Loucy (cell line): ENCODE results near the gene PRDM11.
"Not testable (repeated sequence)": the region's sequence is repeated elsewhere in the genome, so short reads cannot be mapped to it uniquely, and the experiment has no call there.

ENCODE experiments used
- H2AFZ ChIP-seq: fragments of 200-600 bp; sonication (generic); 2 replicates; pipeline ENCODE4 v1.6.0; 2016; ENCODE audit warnings: antibody characterized with exemption, mild to moderate bottlenecking, low read length, moderate library complexity
- H3F3A ChIP-seq: fragments of 200-600 bp; 2 replicates; pipeline ENCODE4 v1.6.0; 2016; ENCODE audit warnings: antibody characterized with exemption, low read depth, mild to moderate bottlenecking
- H3K27me3 ChIP-seq: fragments of 200-600 bp; sonication (generic); 2 replicates; pipeline ENCODE4 v1.6.1; 2014; ENCODE audit warnings: low read length, mild to moderate bottlenecking; ENCODE audit not compliant: insufficient read depth, poor library complexity, severe bottlenecking
- H3K36me3 ChIP-seq: fragments of 200-600 bp; sonication (generic); 2 replicates; pipeline ENCODE4 v1.6.1; 2016; ENCODE audit warnings: low read length; ENCODE audit not compliant: insufficient read depth
- H3K4me1 ChIP-seq: fragments of 200-600 bp; sonication (generic); 2 replicates; pipeline ENCODE4 v1.5.1; 2014; ENCODE audit warnings: low read length, mild to moderate bottlenecking; ENCODE audit not compliant: insufficient read depth, poor library complexity, severe bottlenecking
- H3K4me2 ChIP-seq: fragments of 200-600 bp; sonication (generic); 2 replicates; pipeline ENCODE4 v1.6.0; 2014; ENCODE audit warnings: antibody characterized with exemption, low read length, low read depth, mild to moderate bottlenecking; ENCODE audit not compliant: poor library complexity, severe bottlenecking
- H3K4me3 ChIP-seq: fragments of 200-600 bp; sonication (generic); 2 replicates; pipeline ENCODE4 v1.5.1; 2014; ENCODE audit warnings: low read length, mild to moderate bottlenecking, mixed read lengths; ENCODE audit not compliant: poor library complexity, severe bottlenecking
- H3K79me2 ChIP-seq: fragments of 200-600 bp; sonication (generic); 2 replicates; pipeline ENCODE4 v1.6.1; 2014; ENCODE audit warnings: low read length; ENCODE audit not compliant: insufficient read depth
- H3K9ac ChIP-seq: fragments of 200-600 bp; sonication (generic); 2 replicates; pipeline ENCODE4 v1.6.0; 2014; ENCODE audit warnings: mild to moderate bottlenecking, low read depth, low read length, moderate library complexity; ENCODE audit not compliant: poor library complexity, severe bottlenecking
- H3K9me2 ChIP-seq: fragments of 200-600 bp; sonication (generic); replicated peaks from 2 replicates; pipeline ENCODE4 v1.6.1; 2016; ENCODE audit warnings: low read depth, low read length, mixed read lengths
- H3K9me3 ChIP-seq: fragments of 200-600 bp; sonication (generic); 2 replicates; pipeline ENCODE4 v1.6.1; 2014; ENCODE audit warnings: mild to moderate bottlenecking, antibody characterized with exemption, low read length, low read depth; ENCODE audit not compliant: insufficient read depth
- H4K20me1 ChIP-seq: fragments of 200-600 bp; sonication (generic); 2 replicates; pipeline ENCODE4 v1.6.0; 2014; ENCODE audit warnings: antibody characterized with exemption, low read length, mild to moderate bottlenecking; ENCODE audit not compliant: insufficient read depth, poor library complexity, severe bottlenecking
- EZH2phosphoT487 ChIP-seq: fragments of 200-600 bp; IDR thresholded peaks from 2 replicates; pipeline ENCODE4 v1.6.1; 2018; ENCODE audit warnings: antibody characterized with exemption, mild to moderate bottlenecking, moderate library complexity, borderline replicate concordance
- TF ChIP-seq, protein P1 (sequence below): fragments of 200-600 bp; sonication (generic); conservative IDR thresholded peaks from 2 replicates; pipeline ENCODE4 v1.5.1; 2014; ENCODE audit warnings: mild to moderate bottlenecking, antibody characterized with exemption, low read length

PRDM11 gene

DNA sequence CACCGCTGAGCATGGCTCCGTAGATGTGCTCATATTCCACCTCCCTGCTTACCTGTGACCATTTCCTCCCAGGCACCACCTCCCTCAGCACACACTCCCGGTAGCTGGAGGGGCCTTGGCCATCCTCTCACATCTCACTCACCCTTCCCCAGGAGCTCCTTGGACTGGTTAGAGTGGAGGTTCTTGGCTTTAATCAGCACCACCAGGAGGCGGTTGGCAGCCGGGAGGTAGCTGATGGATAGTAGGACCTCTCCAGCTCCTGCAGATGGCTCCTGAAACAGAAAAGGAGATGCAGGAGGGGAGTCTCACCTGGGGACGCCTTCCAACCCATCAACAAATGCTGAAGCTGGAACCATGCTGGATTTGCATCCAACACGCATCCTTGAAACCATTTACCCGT lies 99.8 kb downstream of the PRDM11 start:
- H3K4me3 ChIP-seq, result no peak overlapping the region
- H3K9me3 ChIP-seq, result no peaks in the 10 kb centered on the region

GRCh38 chr11:45247433-45247832 lies 101.0 kb downstream of the PRDM11 start:
- Histone ChIP-seq H3K9me3 (no peaks in the 10 kb centered on the region), H4K20me1 (no peaks in the 10 kb centered on the region), H3K4me1 (peaks cover 52% of the 10 kb centered on the region), H3K9ac (peak overlapping the region; percentile 24), H3K79me2 (no peaks in the 10 kb centered on the region), H3K4me2 (peak overlapping the region; percentile 64), H3K36me3 (no peaks in the 10 kb centered on the region), H2AFZ (no peak overlapping the region), H3K9me2 (no peaks in the 10 kb centered on the region), H3F3A (peaks cover 4% of the 10 kb centered on the region; the same call in 1 of the 2 replicates), H3K4me3 (no peak overlapping the region), H3K27me3 (no peaks in the 10 kb centered on the region)
- TF ChIP-seq EZH2phosphoT487, result no peak
- TF ChIP-seq, protein P1, sequence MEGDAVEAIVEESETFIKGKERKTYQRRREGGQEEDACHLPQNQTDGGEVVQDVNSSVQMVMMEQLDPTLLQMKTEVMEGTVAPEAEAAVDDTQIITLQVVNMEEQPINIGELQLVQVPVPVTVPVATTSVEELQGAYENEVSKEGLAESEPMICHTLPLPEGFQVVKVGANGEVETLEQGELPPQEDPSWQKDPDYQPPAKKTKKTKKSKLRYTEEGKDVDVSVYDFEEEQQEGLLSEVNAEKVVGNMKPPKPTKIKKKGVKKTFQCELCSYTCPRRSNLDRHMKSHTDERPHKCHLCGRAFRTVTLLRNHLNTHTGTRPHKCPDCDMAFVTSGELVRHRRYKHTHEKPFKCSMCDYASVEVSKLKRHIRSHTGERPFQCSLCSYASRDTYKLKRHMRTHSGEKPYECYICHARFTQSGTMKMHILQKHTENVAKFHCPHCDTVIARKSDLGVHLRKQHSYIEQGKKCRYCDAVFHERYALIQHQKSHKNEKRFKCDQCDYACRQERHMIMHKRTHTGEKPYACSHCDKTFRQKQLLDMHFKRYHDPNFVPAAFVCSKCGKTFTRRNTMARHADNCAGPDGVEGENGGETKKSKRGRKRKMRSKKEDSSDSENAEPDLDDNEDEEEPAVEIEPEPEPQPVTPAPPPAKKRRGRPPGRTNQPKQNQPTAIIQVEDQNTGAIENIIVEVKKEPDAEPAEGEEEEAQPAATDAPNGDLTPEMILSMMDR, result peak; percentile 48

More for the DNA sequence above, 99.8 kb downstream of the PRDM11 start:
- Histone ChIP-seq H3K27me3 (no peaks in the 10 kb centered on the region), H3K9ac (no peak overlapping the region), H3K36me3 (no peaks in the 10 kb centered on the region), H3K4me1 (peaks cover 52% of the 10 kb centered on the region), H3K4me2 (no peak overlapping the region), H3F3A (peaks cover 4% of the 10 kb centered on the region; the same call in 1 of the 2 replicates), H3K79me2 (no peaks in the 10 kb centered on the region), H3K9me2 (no peaks in the 10 kb centered on the region), H2AFZ (no peak overlapping the region), H4K20me1 (no peaks in the 10 kb centered on the region)
- TF ChIP-seq, protein P1, result no peak
- no peak for TF ChIP-seq EZH2phosphoT487

DNA sequence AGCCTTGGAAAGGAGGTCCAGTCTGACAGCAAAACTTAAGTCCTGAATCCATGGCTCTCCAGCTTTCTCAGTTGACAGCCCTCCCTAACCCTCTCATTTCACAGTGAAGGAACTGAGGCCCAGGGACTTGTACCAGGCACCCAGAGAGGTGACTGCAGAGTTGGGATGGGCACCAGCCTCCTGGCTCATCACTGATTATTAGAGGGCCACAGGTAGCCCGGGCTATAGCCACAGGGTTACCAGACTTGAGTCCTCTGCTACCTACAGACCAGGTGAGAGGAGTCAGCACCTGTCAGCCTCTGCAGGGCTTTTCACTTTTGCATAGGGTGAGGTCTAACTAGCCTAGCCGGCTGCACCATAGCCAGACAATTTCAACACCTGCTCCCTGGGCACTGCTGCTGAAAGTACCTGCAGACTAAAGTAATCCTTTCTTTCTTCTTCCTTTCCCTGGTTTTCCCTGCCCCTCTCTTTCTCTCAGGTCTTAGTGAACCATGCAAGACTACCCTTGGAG lies 102.1 kb downstream of the PRDM11 start:
- Histone ChIP-seq H3K4me3 (peak overlapping the region; percentile 42), H3K4me1 (peaks cover 49% of the 10 kb centered on the region), H3K9me2 (no peaks in the 10 kb centered on the region), H3K79me2 (no peaks in the 10 kb centered on the region), H3K27me3 (no peaks in the 10 kb centered on the region), H3K4me2 (peak overlapping the region; percentile 64), H2AFZ (no peak overlapping the region), H3F3A (peaks cover 4% of the 10 kb centered on the region; the same call in 1 of the 2 replicates), H3K36me3 (no peaks in the 10 kb centered on the region), H4K20me1 (no peaks in the 10 kb centered on the region), H3K9ac (peak overlapping the region; percentile 59), H3K9me3 (no peaks in the 10 kb centered on the region)
- TF ChIP-seq, protein P1, result no peak
- TF ChIP-seq EZH2phosphoT487, result no peak

DNA sequence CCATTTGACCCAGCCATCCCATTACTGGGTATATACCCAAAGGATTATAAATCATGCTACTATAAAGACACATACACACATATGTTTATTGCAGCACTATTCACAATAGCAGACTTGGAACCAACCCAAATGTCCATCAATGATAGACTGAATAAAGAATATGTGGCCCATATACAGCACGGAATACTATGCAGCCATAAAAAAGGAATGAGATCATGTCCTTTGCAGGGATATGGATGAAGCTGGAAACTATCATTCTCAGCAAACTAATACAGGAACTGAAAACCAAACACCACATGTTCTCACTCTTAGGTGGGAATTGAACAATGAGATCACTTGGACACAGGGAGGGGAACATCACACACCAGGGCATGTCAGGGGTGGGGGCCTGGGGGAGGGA lies 102.9 kb downstream of the PRDM11 start:
- H4K20me1 ChIP-seq, H3K27me3 ChIP-seq, H3K4me3 ChIP-seq, H3F3A ChIP-seq, H2AFZ ChIP-seq, H3K9me2 ChIP-seq, H3K9ac ChIP-seq, H3K9me3 ChIP-seq, H3K36me3 ChIP-seq, H3K79me2 ChIP-seq: not testable (repeated sequence)
- Histone ChIP-seq H3K4me2 (peak overlapping the region; percentile 40), H3K4me1 (peaks cover 44% of the 10 kb centered on the region)
